Iris pigment epithelial cell (primary cell): ENCODE measurements around the gene SLC66A3.
"Not testable (repeated sequence)": the region's sequence is repeated elsewhere in the genome, so short reads cannot be mapped to it uniquely, and the experiment has no call there.

Experiments used
- DNase-seq: peaks from one replicate; pipeline ENCODE4 v3.0.0-alpha.2; 2011; ENCODE audit warnings: low read depth

Gene SLC66A3

DNA sequence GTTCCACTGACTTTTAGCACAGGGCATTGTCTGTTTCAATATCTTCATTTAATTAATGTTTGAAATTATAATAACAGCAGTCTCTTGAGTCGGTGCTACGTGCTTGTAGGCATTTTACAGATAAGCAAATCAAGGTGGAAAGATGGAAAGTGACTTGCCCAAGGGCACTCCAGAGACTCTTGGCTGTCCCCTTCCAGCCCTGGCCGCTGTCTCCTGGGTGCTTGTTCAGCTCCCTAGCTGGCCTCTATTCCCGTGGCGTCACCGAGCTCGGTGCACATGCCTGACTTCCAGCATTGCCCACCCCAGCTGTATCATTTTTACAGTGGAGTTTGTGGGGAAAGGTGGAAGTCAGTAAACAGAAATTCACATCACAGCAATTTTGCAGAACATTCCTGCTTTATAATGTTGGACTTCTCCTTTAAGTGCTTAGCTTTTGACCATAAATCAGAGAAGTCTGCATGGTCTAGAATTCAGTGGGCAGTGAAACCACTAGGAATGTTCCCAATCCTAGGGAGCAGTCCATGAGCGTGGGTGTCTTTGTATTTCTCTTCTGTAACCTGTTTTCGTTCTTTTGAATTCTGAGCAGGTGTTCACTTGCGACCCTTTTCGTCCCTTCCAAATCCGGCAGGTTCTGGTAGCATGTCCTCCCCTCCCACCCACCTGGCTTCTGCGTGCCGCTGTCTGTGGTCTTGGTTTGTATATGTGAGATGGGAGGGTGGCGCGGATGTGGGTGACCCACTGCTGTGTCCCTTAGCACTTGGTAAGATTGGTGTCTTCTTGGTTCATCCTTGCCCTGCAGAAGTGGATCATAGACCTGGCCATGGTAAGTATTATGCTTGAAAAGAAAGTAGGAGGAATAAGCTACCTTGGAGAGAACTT lies 8.4 kb downstream of the SLC66A3 start:
- no peak for DNase-seq

DNA sequence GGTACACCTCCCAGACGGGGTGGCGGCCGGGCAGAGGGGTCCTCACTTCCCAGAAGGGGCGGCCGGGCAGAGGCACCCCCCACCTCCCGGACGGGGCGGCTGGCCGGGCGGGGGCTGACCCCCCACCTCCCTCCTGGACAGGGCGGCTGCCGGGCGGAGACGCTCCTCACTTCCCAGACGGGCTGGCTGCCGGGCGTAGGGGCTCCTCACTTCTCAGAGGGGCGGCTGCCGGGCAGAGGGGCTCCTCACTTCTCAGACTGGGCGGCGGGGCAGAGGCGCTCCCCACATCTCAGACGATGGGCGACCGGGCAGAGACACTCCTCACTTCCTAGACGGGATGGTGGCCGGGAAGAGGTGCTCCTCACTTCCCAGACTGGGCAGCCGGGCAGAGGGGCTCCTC lies 9.8 kb downstream of the SLC66A3 start:
- DNase-seq: not testable (repeated sequence)

DNA sequence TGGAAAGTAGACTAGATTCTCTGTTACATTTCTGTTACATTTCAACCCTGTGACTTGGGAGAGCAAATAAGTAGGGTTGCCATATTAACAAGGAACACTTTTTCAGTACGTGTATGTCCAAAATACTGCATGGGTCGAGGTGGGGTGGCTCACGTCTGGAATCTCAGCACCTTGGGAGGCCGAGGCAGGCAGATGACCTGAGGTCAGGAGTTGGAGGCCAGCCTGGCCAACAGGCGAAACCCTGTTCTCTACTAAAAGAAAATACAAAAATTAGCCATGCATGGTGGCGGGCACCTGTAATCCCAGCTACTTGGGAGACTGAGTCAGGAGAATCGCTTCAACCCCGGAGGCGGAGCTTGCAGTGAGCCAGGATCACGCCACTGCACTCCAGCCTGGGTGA lies 11.2 kb downstream of the SLC66A3 start:
- no peak for DNase-seq

DNA sequence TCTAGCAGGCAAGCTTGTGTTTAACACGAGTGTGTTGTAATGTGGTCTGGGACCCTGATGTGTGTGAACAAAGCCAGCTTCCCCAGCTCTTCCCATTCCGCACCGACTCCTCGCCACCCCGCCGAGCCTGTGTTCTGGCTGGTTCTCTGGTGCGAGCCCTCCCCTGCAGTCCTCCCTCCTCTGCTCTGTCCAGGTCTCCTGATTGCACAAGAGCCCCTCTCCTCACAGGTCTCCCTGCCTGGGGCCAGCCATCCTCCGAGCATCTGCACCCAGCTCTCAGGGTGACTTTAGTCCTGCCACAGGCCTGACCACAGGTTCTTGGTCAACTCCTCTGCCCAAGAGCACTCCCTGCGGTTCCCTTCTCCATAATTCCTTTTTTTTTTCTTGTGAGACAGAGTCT lies 13.2 kb downstream of the SLC66A3 start:
- DNase-seq: no peak

DNA sequence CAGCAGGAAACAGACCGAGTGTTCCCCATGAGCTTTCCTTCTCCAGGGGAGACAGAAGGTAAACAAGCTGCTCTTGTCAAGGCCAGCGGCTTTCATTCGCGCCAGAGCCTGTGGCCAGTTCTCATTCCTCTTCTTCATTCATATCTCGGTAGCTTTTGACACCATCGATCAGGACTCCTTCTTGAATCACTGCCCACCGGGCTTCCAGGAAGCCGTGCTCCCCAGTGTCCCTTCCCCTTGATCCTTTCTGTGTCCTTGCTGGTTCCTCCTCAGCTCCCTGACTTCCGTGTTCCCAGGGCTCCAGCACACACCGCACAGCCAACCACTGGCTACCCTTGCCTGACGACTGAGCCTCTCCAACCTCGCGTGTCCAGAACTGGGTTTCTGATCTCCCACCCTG lies 14.1 kb downstream of the SLC66A3 start:
- DNase-seq: peak; percentile 26

DNA sequence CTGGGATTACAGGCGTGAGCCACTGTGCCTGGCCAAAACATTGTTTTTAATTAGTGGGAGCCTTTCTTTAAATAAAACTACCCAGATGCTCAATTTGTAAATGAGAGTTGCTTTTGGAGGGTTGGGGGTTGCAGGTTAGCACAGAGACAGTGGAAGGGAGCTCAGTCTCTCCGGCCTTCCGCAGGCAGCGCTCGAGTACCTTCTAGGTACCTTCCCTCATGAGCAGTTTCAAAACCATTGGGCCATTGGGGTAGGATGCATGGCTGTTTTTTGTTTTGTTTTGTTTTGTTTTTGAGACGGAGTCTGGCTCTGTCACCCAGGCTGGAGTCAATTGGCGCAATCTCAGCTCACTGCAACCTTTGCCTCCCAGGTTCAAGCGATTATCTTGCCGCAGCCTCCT lies 19.0 kb downstream of the SLC66A3 start:
- DNase-seq: no peak

DNA sequence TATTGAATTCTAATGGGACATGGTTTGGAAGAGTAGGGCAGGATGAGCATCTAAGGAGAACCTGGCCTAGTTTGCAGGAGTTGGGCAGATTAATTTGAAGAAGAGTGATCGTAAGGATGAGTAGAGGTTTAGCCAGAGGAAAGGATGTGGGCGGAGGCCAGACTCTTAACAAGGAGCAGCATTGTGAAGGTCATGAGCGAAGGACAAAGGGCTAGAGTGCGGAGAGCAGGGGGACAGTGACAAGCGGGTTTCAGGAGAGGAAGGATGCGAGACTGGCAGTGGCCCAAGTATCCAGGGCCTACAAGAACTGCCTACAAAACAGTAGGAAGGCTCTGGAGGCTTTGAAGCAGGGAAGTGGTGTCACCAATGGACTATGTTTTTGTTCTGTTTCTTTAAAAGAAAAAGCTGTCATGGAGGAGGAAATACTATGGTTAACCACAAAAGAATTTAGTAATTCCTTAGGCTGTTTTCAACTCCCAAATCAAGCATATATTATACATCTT lies 20.1 kb downstream of the SLC66A3 start:
- peak; percentile 72 for DNase-seq

DNA sequence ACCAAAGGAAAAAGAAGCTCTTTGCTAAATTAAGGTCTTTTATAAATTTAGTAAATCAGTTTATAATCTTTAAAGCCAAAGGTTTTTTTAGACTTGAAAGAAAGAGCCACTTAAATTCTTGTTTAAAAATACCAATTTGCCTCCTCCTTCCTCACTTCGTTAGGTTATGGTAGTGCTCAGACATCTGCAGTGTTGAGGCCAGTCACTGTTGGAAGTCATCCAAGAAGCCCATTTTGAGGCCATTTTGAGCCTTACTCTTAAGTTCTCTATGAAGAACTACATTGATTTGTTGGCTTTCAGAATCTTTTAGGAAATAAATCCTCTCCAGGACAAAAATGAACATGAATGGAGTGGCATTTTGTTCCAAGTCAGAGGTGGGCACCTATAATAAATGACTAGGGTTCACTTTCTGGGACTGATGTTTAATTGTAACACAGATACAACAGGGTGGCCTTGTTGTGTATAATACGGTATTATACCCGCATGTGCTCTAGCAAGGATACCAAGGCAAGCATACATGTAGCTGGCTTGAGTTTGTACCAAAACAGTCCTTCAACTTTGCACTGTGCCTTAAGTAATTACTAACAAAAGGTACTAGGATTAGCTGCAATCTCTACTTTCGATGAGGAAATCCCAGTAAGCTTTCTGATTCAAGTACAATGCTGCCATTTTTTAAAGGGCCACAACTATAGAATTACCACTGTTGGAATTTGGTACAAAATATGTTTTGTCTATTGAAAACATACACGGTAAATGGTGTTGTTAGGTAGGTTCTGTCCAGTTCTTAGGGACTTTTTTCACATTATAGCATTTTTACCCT lies 22.8 kb downstream of the SLC66A3 start:
- peak; percentile 59 for DNase-seq

DNA sequence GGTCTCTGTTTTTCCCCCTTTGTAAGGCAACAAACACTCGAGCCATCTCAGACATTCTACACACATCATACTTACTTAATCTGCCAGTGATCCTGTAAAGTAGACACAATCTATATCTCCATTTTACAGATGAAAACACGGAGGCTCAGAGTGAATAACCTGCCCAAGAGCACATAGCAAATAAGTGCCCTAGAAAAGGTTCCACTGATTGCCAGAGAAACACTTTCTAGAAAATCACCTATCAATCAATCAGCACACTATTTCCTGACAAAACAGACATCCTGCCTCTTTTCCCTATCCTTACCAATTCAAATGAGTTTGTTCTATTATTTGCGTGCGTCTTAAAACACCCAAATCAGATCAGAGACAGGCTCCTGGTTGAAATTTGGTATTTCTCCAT lies 23.9 kb downstream of the SLC66A3 start:
- DNase-seq: no peak

DNA sequence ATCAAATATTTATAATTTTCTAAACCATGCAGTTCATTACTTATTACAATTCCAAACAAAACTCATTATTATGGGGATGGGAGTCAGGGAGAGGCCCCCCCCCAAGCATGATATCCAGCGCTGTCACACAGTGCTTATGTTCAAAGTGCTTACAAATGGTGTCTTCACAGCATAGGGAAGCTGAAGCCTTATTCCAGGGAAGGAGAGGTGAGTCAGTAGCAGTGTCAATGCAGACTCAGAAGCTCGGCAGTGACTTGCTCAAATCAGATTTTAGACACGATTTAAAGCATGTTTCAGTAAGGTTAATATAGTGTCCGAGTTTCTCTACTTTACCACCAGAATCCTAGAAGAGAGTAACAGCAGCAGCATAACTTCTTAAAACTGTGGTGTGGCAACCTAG lies 24.6 kb downstream of the SLC66A3 start:
- DNase-seq: peak; percentile 16

DNA sequence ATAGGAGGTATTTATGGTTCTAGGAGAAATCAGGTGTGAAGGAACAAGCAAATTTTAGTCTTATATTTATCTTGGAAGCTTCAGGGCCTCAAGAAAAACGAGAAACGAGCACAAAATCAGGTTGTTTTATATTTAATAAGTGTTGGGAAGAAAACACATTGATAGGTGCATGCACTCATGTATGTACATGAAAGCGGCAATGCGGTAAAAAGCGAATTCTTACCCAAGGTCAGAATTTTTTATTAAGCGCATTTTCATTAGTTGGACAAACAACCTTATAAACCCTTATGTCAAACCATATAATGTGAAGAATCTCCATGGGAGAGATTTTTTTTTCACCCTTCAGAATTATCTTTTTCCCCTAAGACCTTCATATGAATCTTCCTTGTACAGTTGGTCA lies 25.4 kb downstream of the SLC66A3 start:
- no peak for DNase-seq

DNA sequence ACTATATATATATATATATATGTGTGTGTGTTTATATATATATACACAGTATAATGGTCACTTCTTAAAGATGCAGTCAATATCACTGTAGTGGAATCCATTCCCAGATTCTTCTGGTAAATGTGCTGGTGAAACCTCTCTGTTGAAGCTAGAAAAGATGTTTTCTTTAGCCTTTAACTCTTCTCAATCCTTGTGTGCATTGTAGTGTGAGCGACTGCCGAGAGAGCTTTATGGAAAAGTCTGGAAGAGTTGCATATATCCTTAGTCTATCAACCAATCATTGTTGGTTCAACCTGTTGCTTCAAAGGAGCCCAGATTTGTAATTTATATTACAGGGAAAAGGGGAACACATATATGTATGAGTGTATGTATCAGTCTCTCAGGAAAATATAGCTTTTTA lies 27.7 kb downstream of the SLC66A3 start:
- DNase-seq: no peak

DNA sequence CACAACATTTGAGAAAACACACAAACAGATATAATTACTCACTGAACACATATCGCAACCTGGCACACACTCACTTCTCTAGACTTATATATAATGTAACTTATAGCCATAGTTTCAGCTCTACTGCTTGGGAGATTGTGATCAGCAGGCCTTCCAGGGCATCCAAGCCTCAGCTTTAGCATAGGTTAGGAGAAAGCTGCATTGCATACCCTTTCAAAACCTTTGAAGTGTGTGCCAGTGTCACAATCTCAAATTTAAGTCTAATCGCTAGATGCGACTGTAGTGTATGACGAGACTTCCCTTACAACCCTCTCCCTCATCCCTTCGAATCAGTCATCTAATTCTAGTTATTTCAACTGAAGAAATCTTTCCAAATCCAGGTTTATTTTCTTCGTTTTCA lies 30.9 kb downstream of the SLC66A3 start:
- no peak for DNase-seq

DNA sequence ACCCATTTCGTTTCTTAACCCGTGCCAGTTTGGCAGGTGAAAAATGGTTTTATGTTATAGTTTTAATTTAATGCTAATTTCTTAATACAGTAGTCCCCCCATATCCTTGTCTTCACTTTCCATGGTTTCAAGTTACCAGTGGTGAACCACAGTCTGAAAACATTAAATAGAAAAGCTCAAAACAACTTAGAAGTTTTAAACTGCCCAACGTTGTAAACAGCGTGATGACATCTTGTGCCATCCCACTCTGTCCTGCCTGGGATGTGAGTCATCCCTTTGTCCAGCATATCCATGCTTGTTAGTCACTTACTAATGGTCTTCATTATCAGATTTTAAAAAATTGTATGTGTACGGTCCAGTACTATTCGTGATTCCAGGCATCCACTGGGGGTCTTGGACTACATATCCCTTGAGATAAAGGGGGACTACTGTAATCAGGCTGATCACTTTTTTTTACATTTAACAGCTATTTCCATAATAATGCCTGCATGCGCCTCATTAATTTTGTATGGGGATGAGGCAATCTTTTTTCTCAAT lies 31.9 kb downstream of the SLC66A3 start:
- DNase-seq: peak; percentile 85

DNA sequence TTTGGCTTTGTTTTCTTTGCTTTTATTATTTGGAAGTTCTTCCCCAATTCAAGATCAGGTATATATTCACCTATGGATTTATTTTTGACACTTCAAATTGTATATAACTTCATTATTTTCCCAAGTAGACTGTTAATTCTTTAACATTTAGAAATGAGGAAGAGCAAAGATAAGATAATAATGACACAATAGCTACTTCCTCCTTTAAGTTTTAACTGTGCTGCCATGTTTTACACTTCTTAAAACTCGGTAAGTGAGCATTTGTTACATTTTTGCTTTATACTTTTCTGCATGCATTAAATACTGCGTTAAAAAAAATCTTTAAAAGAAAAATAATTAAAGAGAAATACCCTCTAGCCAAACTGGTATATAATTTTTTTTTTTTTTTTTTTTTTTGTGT lies 32.5 kb downstream of the SLC66A3 start:
- no peak for DNase-seq

DNA sequence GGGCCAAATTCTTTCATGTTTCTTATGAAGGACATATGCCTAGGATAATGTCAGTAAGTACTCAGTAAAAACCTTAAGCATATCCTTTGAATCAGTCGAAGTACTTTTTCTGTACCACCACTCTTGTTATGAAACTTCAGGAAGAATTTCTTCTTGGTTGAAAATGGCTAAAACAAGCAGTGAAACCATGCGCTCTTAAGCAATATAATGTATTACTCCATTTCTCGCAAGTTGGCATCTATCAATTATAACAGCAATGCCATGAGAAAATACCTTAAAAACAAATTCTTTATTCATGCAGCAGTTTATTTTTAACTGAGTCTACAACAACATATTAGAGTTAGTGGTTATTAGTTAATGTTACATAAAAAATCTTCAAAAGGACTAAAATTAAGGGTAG lies 41.0 kb downstream of the SLC66A3 start:
- no peak for DNase-seq

DNA sequence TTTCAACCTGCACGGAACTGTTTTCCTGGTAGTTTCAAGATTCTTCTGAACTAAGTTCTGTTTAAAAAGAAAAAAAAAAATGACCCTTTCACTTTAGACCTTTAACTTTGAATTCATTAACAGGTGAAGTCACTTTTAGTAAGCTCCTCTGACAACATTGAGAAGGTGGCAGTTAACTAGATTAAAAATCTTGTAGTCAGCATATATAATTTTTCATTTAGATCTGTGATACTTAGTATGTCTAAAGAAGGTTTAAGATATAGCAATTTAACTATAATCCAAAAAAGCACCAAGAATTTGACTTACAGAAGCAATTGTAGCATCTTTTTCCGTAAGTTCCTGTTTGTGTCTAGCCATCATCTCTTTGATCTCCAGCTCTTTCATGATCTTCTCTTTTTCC lies 45.4 kb downstream of the SLC66A3 start:
- DNase-seq: no peak

DNA sequence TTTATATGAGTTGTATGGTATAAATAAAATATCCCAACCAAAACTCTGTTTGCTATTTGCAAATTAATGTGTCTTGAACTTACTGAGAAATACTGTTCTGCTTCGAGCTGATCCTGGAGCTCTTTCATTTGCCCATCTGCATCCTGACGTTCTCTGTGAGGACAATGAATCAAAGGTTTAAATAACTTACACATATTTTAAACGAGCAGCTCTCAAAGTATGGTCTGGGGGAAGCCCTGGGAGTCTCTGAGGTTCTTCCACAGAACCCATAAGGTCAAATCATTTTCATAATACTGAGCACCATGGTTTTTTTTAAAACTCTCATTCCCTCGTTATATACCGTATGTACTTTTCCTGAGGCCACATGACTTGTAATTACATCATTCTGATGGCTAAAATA lies 46.7 kb downstream of the SLC66A3 start:
- DNase-seq: no peak

DNA sequence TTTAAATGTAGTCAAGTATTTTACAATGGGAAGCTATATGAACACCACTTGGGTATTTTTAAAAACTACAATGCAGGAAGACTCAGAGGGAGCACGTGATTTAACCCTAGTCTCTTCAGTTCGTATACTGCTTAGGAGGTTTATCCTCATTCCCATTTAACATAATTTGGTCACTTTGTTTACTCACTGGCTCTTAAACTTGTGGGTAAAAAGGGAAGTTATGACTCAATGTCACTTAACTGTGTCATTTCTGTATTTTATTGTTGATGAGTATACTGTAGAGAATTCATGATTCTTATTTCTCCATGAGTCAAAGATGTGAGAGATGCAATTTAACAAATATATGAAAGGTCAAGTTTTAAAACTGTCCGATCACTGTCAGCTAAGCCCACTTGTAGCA lies 48.2 kb downstream of the SLC66A3 start:
- DNase-seq: peak; percentile 50

DNA sequence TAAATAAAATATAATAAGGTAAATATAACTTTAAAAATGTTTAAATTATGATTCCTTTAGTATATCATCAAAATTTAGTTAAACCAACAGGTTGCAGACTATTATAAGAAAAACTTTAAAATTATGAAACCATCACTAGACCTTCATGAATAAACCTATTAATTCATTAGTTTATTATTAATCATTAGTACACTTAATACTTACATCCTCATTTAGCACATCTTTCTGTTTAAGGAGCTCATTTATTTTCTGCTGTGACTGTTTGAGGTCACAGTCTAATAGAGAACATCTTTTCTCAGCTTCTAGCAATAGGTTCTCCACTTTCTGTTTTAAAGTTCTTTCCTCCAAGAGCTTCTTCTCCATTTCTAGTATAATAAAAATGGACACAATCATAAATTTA lies 52.8 kb downstream of the SLC66A3 start:
- DNase-seq: no peak

DNA sequence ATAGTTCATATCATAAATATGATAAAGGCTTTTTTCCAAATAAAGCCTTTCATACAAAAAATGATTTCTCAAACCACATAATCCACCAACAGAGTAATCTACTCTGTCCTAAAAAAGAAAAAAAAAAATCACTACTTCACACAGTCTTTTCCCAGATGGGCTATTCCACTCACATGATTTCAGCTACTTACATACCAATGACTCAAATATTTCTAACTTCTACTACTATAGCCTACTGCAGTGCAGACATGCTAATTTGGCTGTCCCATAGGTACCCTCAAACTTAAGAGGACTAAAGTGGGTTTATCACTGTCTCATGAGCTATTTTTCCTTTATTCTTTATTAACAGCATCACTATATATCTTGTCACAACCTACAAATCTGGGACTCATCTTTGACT lies 57.4 kb downstream of the SLC66A3 start:
- DNase-seq: peak; percentile 9

DNA sequence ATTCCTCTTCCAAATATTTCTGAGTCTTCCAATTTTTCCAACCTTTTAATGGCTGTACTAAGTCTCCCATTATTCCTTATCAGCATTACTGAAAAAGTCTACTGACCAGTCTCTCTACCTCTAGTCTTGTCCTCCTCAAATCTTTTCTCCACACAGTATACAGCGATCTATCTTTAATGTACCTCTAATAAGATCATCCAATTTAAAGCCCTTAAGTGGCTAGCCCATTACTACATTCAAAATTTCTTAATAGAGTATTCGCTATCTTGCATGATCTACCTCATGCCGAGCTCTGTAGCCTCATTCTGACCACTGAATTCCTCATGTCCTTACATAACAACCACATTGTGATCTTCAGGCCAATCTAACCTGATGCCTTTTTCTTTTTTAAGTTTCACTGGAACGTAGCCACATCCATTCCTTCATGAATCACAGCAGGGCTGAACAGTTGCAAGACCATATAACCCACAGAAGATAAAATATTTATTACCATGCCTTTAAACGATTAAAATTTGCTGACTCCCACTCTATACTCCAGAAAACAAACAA lies 57.9 kb downstream of the SLC66A3 start:
- DNase-seq: peak; percentile 95

DNA sequence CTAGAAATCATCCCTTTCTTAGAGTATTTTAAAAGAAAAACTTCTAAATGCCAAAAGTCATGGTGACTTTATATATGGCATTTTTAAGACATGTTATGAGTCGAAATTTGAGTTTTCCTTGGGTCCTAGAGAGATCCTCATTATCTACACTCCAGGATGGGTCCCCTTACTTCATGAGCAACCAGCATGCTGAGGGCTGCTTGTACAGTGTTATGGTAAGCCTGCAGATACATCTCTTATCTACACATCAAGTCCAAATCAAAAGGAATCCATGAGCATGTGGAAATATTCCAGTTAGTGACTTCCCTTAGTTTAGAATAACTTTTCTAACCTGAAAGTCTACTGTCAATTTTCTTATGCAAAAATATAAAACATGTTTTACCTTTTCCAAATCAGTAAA lies 58.7 kb downstream of the SLC66A3 start:
- no peak for DNase-seq
